HepG2 (cell line): ENCODE measurements around the gene COG1. TPM values are rescaled to one million over a fixed set of nuclear protein-coding genes. Genes with fewer than 3 reads are reported as not detected.

ENCODE experiments used
- AFF4 ChIP-seq: sonication (generic); formaldehyde crosslinking; IDR thresholded peaks from 2 replicates; pipeline ENCODE4 v1.4.0; 2020; ENCODE audit warnings: missing genetic modification reagents
- ARNTL ChIP-seq: sonication (generic); formaldehyde crosslinking; IDR thresholded peaks from 2 replicates; pipeline ENCODE4 v1.4.0; 2020; ENCODE audit warnings: mild to moderate bottlenecking, missing genetic modification reagents
- DNMT3B ChIP-seq: conservative IDR thresholded peaks from 2 replicates; pipeline ENCODE4 v1.6.1; 2016; ENCODE audit warnings: missing biosample characterization, control low read depth
- EHMT2 ChIP-seq: fragments of 200-600 bp; sonication (generic); IDR thresholded peaks from 2 replicates; pipeline ENCODE4 v1.7.0; 2017; ENCODE audit warnings: antibody characterized with exemption, low read depth, low read length, borderline replicate concordance
- KAT7 ChIP-seq: IDR thresholded peaks from 2 replicates; pipeline ENCODE4 v1.6.1; 2018; ENCODE audit warnings: borderline replicate concordance, missing compliant biosample characterization
- MXD3 ChIP-seq: IDR thresholded peaks from 2 replicates; pipeline ENCODE4 v1.6.1; 2016; ENCODE audit warnings: mild to moderate bottlenecking, missing biosample characterization, missing genetic modification reagents
- NFRKB ChIP-seq: fragments of 450-650 bp; IDR thresholded peaks from 2 replicates; pipeline ENCODE4 v1.6.1; 2017
- PHF5A ChIP-seq: IDR thresholded peaks from one replicate; pipeline ENCODE4 v1.6.1; 2018; ENCODE audit warnings: low read depth, missing genetic modification reagents; ENCODE audit not compliant: unreplicated experiment
- PRPF4 ChIP-seq: fragments of 200-400 bp; formaldehyde crosslinking; IDR thresholded peaks from 2 replicates; pipeline ENCODE4 v1.6.1; 2016; ENCODE audit warnings: low read length, low read depth; ENCODE audit not compliant: poor library complexity, severe bottlenecking
- TBX3 ChIP-seq: fragments of 450-650 bp; IDR thresholded peaks from 2 replicates; pipeline ENCODE4 v1.6.1; 2017; ENCODE audit warnings: antibody characterized with exemption, mild to moderate bottlenecking, inconsistent platforms, borderline replicate concordance
- TFDP1 ChIP-seq: IDR thresholded peaks from 2 replicates; pipeline ENCODE4 v1.6.1; 2016; ENCODE audit warnings: missing compliant biosample characterization, missing genetic modification reagents, borderline replicate concordance
- U2AF2 ChIP-seq: fragments of 200-400 bp; formaldehyde crosslinking; IDR thresholded peaks from 2 replicates; pipeline ENCODE4 v1.6.1; 2017; ENCODE audit warnings: low read depth, mild to moderate bottlenecking, low read length
- ZBED4 ChIP-seq: sonication (generic); formaldehyde crosslinking; IDR thresholded peaks from 2 replicates; pipeline ENCODE4 v1.4.0; 2020; ENCODE audit warnings: missing genetic modification reagents, borderline replicate concordance
- ZNF354B ChIP-seq: sonication (generic); formaldehyde crosslinking; IDR thresholded peaks from 2 replicates; pipeline ENCODE4 v1.8.0; 2022; ENCODE audit warnings: mild to moderate bottlenecking, missing genetic modification reagents
- ZNF446 ChIP-seq: sonication (generic); formaldehyde crosslinking; IDR thresholded peaks from 2 replicates; pipeline ENCODE4 v1.5.0; 2020; ENCODE audit warnings: mild to moderate bottlenecking, missing genetic modification reagents
- ZNF782 ChIP-seq: sonication (generic); formaldehyde crosslinking; IDR thresholded peaks from 2 replicates; pipeline ENCODE4 v1.4.0; 2020; ENCODE audit warnings: missing genetic modification reagents, mild to moderate bottlenecking, borderline replicate concordance
- polyA plus RNA-seq, 8 experiments: library from polyadenylated mRNA; depleted of rRNA in 3 of 8; stranded (reverse) in 7 of 8; unstranded in 1 of 8; fragments of >200 nt; fragmentation: Illumina TruSeq in 4 of 8; extraction: Trizol in 4 of 8; gene quantifications; 2 replicates each; pipeline versions ENCODE4 v1.2.1 to v1.2.3, GENCODE V29; 2011 to 2016; ENCODE audit warnings: low read depth in 4 of 8, missing spikeins in 1 of 8, mixed read lengths in 1 of 8; ENCODE audit not compliant: insufficient read depth in 1 of 8
- total RNA-seq, 5 experiments: library from RNA; depleted of rRNA; stranded (reverse); fragments of >200 nt; fragmentation: Illumina TruSeq; extraction: Trizol; gene quantifications; 2 replicates each; pipeline ENCODE4 v1.2.3, GENCODE V29; 2016; ENCODE audit warnings: low read depth in 1 of 5

The COG1 gene
- total and polyA plus RNA-seq, 2 of the 13 experiments (the other 11 are each of a cell fraction or from before 2014, with no cell fraction given), result 36.6 to 39.7 TPM

- TF ChIP-seq ZBED4 (peak; percentile 74; the same call in 1 of the 2 replicates), TBX3 (no peak), ARNTL (no peak), KAT7 (CRISPR knock-in tag) (peak; percentile 63), NFRKB (no peak), DNMT3B (CRISPR knock-in tag) (no peak; the same call in 1 of the 2 replicates), ZNF782 (peak; percentile 87), PRPF4 (no peak), TFDP1 (CRISPR knock-in tag) (peak; percentile 53; the same call in 1 of the 2 replicates), AFF4 (CRISPR knock-in tag) (0 out of 2 replicates have a peak, but pooled peaks have one; percentile 61), PHF5A (peak; percentile 60), EHMT2 (no peak), ZNF354B (CRISPR knock-in tag) (no peak), U2AF2 (no peak; the same call in 1 of the 2 replicates), ZNF446 (CRISPR knock-in tag) (no peak), MXD3 (CRISPR knock-in tag) (peak; percentile 95)
Observed at GRCh38 chr17:73231841-73232586, 39.2 kb downstream of the COG1 start (continued).
